Fibroblast of skin of abdomen (primary cell): ENCODE data around the gene MAB21L2.

Experiments used
- DNase-seq: peaks from one replicate; pipeline ENCODE4 v3.0.0-alpha.2; 2013

Gene MAB21L2

GRCh38 chr4:150619042-150619441 lies 37.1 kb downstream of the MAB21L2 start:
- peak; percentile 3 for DNase-seq

GRCh38 chr4:150624055-150624454 lies 42.1 kb downstream of the MAB21L2 start:
- no peak for DNase-seq

- no peak for DNase-seq
These were observed 43.1 kb downstream of the MAB21L2 start for GRCh38 chr4:150625033-150625432.

- no peak for DNase-seq
These were observed 46.1 kb downstream of the MAB21L2 start for GRCh38 chr4:150628073-150628472.

DNA sequence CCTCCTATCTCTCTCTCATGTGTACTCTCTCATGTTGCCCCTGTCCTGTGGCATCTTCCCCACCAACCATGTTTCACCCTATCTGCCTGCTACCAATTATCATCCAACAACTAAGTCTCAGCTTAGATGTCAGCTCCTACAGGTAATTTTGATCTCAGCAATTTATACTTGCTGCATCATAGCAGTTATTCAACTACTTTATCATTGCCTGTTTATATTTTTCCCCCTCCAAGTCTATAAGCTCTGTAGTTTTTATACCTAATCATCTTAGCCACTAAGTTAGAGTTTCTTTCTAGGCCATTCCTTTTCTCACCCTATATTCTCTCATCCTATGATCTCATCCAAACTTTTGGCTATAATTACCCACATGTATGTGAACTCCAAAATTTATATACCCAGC lies 50.7 kb downstream of the MAB21L2 start:
- DNase-seq = no peak
